Middle frontal gyrus (tissue), 1 donor: Measurements from ENCODE around the gene LRRC25.
"Not testable (repeated sequence)": the region's sequence is repeated elsewhere in the genome, so short reads cannot be mapped to it uniquely, and the experiment has no call there.

Source experiments
- DNase-seq: peaks from one replicate; pipeline ENCODE4 v3.0.0-alpha.2; 2015; ENCODE audit warnings: low spot score; ENCODE audit errors: extremely low spot score

Gene LRRC25

DNA sequence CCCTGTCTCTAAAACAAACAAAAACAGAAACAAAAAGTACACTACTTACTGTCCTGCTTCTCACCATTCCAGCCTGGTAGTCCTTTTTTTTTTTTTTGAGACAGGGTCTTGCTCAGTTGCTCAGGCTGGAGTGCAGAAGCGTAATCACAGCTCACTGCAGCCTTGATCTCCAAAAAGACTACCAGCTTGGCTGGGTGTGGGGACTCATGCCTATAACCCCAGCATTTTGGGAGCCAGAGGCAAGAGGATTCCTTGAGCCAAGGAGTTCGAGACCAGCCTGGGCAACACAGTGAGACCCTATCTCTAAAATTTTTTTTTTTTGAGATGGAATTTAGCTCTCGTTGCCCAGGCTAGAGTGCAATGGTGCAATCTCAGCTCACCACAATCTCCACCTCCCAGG, 16.6 kb downstream of the LRRC25 start:
- DNase-seq = no peak

DNA sequence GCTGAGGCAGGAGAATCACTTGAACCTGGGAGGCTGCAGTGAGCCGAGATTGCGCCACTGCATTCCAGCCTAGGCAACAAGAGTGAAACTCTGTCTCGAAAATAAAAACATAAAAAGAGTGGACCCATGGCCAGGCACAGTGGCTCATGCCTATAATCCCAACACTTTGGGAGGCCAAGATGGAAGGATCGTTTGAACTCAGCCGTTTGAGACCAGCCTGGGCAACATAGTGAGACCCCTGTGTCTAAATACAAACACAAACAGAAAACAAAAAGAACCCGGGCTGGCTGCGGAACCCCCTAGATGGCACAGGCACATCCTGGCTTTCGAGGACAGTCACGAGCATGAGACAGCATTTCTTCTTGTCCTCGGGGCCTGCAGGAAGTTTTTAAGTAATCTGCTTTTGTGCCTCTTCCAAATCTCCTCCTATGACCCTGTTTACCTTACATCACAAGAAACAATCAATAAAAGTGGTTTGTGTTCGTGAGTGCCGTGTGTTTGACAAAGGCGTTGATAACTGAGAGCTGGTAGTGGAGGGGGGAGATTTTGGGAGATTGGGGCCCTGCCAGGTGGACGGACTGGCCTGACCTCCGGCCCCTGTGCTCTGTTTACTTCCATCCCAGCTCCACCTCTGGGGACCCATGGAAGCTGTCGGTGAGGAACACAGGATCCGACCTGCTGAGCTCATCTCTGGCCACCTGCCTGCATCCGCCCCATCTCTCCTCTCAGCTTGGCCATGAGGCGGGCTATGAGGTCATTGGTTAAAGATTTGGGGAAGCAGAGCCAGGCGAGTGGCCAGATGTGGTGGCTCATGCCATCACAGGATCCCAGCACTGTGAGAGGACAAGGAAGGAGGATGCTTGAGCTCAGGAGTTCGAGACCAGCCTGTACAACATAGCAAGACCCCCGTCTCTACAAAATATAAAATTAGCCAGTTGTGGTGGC, 17.3 kb downstream of the LRRC25 start:
- no peak for DNase-seq

DNA sequence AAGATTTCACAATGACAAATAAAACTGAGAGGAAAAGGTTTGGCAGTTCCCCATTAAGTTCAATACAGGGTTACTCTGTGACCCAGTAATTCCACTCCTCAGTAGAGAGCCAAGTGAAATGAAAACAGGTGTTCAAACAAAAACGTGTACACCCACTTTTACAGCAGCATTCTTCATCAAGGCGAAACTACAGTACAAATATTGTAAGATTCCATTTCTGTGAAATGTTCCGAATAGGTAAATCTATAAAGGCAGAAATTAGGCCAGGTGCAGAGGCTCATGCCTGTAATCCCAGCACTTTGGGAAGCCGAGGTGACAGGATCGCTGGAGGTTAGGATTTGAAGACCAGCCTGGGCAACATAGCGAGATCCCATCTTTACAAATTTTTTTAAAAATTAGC, 20.4 kb downstream of the LRRC25 start:
- no peak for DNase-seq

DNA sequence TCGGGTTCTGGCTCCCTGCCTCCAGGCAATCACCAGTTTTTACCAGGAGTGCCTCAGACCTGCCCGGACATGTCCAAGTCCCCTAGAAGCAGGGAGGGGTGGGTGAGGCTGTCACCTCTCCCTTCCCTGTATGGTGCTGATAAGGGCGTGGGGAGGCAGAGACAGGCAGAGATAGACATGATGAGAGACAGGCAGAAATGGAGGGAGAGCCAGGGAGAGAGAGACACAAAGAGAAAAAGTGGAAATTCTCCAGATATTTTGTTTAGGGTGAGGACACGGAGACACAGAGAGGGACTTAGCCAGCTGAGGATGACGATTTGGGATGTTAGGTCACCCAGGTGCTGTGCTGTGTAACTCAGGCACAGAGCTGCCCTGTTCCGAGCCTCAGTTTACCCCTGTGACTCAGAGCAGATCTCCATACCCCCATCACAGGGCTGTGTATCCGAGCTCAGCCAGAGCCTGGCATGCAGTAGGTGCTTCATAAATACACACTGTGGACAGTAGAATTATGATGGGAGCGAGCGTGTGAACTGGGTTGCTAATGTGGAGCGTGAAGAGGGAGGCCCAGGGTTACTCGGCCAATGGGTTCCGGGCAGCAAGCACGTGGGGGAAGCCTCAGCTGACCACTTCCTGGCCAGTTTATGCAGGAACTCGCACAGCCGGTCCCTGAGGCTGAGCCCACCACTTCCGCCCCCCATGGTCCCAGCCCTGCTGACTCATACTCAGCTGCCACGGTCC, 23.4 kb downstream of the LRRC25 start:
- no peak for DNase-seq

DNA sequence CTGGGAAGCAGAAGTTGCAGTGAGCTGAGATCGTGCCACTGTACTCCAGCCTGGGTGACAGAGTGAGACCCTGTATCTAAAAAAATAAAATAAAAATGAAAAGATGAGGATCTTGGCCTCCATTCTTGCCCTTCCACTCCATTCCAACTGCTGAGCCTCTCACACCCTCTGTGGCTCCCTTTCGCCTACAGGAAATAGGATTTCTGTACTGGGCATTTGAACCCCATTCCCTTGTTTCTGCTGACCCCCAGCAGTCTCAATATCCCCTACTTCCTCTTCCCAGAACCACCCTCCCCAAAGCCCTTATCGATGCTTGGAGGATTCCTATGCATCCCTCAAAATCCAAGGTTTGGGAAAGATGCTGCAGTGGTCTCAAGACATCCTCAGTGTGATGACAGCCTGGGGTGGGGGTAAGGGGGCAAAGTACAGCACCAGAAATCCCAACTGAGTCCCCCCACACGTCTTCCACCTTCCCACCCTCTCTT, 24.0 kb downstream of the LRRC25 start:
- no peak for DNase-seq

DNA sequence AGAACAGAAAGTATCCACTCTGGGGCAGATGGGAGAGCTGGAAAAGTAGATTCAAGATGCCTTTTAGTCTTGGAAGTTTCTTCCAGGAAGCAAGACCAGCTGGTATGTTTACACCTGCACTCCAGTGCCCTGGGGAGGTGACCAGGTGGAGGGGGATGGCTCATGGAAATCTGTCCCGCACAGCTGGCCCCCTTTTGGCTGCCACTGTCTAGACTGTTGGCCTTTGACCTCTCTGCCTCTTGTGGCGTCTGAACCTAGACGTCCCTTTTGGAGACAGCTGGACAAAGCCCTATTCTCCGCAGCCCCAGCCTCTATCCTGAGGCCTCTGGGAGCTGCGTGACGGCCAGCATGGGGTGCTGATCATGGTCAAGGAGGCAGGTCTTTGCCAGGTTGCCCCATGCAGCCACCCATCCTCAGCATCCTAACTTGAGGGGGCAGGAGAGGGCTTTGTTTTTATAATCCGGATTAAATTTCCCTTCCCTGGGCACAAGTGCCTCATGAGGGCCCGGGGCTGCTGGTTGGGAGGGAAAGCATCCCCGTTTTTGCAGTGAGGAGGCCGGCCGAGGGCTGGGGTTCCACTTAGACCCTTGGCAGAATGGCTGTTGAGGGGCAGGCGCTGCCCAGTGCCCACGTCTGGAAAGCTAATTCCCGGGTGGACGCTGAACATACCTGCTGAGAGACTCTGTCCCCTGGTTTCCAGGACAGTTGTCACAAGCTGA, 28.8 kb downstream of the LRRC25 start:
- no peak for DNase-seq

DNA sequence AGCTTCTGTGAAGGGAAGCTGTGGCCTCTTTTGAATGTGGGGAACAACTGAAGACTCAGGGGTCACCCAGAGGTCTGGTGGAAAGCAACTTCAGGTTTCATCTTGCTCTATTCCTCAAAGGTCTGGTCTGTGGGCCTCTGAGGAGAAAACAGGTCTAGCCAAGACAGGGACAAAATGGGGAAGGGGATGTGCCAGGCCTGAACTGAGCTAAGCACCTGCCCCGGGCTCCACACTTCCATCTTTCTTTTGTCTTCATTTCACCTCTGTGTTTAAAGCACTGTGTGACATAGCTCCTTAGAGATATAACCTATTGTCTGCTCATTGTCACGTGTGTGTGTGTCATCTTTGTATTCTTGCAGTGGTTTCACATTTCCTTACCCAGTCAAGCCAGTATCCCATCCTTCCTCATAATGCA, 31.4 kb downstream of the LRRC25 start:
- DNase-seq = no peak

DNA sequence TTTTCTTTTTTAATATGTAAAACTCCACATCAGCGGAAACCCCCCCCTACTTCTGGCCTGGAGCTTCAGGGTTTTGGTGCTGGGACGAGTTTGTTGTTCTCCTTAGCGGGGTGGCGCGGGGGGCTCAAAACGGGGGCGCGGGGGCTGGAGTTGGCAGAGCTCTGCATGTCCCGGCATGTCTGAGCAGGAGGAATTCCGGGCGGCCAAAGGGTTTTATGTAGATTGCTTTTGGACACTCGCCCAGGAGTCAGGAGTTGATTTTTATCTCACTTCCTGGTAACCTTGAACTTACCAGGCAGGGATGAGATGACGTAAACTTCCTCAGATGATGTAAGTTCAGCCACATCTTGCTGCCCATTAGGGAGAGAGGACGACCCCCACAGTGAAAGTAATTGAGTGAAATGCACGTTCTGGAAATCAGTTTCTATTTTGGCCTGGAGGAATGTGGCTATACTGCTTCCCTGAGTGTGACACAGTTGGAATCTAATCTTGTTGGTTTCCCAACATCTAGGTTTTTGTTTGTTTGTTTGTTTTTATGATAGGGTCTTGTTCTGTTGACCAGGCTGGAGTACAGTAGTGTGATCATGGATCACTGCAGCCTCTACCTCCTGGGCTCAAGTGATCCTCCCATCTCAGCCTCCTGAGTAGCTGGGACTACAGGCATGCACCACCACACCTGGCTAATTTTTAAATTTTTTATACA, 32.4 kb downstream of the LRRC25 start:
- no peak for DNase-seq

DNA sequence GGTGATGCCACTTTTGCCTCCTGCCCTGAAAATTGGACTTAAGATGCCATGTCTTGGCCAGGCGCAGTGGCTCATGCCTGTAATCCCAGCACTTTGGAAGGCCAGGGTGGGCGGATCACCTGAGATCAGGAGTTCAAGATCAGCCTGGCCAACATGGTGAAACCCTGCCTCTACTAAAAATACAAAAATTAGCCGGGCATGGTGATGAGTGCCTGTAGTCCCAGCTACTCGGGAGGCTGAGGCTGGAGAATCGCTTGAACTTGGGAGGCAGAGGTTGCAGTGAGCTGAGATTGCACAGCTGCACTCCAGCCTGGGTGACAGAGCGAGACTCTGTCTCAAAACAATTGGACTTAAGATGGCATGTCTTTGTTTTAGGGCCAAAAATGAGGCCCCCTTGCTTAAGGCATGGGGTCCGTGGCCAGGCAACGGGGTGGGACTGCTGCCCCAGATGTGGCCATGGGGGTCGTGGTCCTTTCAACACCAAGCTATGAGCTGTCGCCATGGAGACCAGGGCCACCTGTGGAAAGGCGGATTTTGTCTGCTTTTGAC, 33.1 kb downstream of the LRRC25 start:
- not testable (repeated sequence) for DNase-seq

DNA sequence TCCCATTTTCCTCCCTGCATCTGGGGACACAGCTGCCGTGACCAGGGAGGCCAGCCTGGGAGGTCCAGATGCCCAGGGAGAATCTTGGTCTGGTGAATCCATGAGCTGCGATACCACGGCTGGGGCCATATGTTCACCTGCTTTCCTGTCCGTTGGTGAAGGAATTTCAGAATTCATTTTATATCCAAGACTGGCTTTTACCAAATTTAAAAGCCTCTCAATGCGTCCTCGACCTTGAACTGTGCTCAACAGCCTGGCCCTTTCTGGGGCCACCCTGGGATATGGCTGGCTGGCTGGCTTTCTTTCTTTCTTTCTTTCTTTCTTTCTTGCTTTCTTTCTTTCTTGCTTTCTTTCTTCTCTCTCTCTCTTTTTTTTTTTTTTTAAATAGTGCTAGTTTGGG, 33.6 kb downstream of the LRRC25 start:
- DNase-seq = no peak

DNA sequence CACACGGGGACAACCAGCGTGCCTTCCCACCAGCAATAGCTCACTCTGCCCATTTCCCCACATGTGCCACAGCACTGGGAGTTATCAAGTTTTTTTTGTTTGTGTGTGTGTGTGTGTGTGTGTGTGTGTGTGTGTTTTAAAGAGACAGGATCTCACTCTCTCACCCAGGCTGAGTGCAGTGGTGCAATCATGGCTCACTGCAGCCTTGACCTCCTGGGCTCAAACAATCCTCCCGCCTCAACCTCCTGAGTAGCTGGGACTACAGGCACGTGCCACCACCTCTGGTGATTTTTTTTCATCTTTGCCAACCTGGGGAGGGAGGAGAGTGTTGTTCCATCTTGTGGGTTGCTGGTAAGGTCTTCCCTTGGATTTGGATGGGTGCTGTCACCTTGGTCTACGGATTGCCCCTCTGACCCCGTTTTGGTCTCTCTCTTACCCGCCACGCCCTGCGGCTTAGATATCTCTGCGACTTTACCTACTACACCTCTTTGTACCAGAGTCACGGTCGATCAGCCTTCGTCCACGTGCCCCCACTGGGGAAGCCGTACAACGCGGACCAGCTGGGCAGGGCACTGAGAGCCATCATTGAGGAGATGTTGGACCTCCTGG, 34.4 kb downstream of the LRRC25 start:
- no peak for DNase-seq

DNA sequence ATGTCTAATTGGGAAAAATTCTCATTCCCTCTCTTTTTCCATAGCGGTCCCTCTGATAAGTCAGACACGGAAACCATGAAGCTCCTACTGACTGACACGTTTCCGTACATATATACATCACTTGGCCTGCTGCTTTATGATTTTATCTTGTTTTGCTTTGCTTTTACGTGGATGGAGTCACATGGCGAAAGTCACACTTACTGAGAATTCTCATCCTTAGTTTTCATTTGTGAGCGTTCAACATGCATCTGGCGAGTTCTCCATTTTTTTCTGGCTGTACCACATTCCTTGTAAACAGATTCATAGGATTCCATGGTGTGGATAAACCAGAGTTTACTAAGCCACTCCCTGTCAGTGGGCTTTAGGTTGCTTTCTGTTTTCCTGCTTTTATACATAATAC, 35.8 kb downstream of the LRRC25 start:
- DNase-seq = no peak

DNA sequence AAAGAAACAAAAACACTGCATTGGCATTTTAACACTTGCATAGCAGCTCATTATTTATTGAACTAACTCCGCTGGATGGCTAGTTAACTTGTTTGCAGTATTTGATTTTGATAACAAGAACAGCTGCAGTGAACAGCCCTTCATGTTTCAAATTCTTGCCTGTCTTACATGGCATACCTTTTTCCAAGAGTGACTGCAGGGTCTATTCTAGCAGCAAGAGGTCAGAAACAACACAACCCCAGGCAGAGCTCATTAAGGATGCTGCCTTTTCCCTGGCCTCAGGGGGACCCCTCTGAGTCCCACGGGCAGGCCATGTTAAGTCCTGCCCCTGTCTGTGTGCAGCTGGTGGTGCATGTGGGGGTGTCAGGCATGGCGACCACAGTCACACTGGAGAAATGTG, 40.4 kb downstream of the LRRC25 start:
- no peak for DNase-seq

DNA sequence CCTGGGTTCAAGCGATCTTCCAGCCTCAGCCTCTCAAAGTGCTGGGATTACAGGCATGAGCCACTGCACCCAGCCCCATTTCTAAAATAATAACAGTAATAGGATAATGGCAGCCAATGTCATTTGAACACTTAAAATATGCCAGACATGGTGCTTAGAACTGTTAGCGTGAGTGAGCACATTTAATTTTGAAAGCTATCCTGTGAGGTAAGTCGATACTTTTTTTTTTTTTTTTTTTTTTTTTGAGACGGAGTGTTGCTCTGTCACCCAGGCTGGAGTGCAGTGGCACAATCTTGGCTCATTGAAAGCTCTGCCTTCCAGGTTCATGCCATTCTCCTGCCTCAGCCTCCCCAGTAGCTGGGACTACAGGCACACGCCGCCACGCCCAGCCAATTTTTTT, 42.7 kb downstream of the LRRC25 start:
- not testable (repeated sequence) for DNase-seq

DNA sequence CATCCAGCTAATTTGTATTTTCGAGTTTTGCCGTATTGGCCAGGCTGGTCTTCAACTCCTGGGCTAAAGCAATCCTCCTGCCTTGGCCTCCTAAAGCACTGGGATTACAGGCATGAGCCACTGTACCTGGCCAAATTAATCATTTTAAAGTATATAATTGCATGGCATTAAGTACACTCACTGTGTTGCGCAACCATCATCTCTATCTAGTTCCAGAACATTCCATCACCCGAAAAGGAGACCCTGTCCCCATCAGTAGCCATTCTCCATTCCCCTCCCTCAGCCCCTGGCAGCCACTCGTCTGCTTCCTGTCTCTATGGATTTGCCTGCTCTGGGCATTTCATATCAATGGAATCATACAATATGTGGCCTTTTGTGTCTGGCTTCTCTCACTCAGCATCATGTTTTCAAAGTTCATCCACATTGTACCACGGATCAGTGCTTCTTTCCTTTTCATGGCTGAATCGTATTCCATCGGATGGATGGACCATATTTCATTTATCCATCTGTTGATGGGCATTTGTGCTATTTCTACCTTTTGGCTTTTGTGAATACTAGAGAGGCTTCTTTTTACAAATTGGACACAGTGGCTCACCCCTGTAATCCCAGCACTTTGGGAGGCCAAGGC, 43.9 kb downstream of the LRRC25 start:
- no peak for DNase-seq

DNA sequence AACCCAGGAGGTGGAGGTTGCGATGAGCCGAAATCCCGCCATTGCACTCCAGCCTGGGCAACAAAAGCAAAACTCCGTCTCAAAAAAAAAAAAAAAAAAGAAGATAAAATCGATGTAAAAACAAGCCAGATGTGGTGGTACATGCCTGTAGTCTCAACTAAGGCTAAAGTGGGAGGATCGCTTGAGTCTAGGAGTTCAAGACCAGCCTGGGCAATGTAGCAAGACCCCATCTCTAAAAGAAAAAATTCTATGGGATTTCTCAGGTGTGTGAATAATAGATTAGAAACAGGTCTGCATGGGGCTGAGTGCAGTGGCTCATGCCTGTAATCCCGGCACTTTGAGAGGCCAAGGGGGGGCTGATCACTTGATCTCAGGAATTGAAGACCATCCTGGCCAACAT, 45.9 kb downstream of the LRRC25 start:
- no peak for DNase-seq

DNA sequence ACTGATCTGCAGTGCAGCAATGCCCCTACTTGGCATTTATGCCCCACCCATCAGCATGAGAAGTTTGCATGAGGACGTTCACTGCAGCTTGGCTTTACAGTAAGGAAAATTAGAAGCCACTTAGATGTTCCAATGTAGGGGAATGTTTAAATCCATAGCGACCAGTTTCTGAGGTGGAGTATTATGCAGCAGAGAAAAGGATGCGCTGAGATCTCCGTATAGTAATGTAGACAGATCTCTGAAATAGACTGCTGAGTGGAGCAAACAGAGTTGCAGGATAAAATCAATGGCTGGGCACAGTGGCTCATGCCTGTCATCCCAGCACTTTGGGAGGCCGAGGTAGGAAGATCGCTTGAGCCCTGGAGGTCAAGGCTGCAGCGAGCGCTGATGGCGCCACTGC, 46.9 kb downstream of the LRRC25 start:
- DNase-seq = no peak

DNA sequence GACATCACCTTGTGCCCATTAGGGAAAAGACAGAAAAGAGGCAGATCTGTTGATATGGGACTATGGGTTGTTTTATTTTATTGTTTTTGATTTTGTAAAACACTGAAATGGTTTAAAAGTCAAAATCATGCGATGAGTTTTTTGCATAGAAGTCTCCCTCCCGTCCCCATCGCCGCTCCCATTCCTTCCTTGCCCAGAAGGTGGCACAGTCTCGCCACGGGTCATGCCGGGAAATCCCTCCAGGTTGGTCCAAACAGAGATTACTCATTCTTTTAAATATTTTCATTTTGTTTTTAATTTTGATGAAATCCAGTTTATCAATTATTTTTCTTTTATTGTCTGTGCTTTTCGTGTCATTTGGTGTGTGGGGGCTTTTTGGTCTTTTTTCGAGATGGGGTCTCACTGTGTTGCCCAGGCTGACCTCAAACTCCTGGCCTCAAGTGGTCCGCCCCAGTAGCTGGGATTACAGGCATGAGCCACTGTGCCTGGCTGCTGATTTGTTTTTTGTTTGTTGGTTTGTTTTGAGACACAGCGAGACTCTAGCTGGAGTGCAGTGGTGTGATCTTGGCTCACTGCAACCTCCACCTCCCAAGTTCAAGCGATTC, 47.8 kb downstream of the LRRC25 start:
- no peak for DNase-seq

DNA sequence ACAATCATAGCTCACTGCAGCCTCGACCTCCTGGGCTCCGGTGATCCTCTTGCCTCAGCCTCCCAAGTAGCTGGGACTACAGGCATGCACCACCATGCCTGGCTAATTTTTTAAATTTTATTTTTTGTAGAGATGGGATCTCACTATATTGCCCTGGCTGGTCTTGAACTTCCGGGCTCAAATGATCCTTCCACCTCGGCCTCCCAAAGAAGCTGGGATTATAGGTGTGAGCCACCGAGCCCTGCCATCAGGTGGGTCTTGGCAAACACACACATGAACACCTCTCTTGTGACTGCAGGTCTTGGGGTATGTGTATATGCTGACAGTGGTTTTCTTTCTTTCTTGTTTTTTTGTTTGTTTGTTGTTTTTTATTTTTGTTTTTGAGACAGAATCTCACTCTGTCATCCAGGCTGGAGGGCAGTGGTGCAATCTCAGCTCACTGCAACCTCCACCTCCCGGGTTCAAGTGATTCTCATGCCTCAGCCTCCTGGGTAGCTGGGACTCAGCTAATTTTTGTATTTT, 48.5 kb downstream of the LRRC25 start:
- not testable (repeated sequence) for DNase-seq
